ENCODE results near the gene DOCK10. TPM values are rescaled to one million over a fixed set of nuclear protein-coding genes. Genes with fewer than 3 reads are reported as not detected.

DOCK10 gene
- total RNA-seq, 4 donors from 2014 or later, result 3.8 to 33.2 (median 12.3) TPM

- intact Hi-C loops (cut with DNase I; ENCODE audit: low total_unique reads), result no loop called here
- no peak overlapping the region for H3K27ac ChIP-seq
- H3K36me3 ChIP-seq, result no peaks in the 10 kb centered on the region
- no peak for TF ChIP-seq CTCF (IDR thresholded peaks at IDR 0.05)
- no peaks in the 10 kb centered on the region for H3K9me3 ChIP-seq
- H3K27me3 ChIP-seq, result no peaks in the 10 kb centered on the region
- H3K4me1 ChIP-seq, result no peaks in the 10 kb centered on the region
- H3K4me3 ChIP-seq, result no peak overlapping the region
- no peak for DNase-seq
Observed at GRCh38 chr2:224843141-224843540, 199.1 kb downstream of the DOCK10 start.

- H3K36me3 ChIP-seq, result no peaks in the 10 kb centered on the region
- H3K27me3 ChIP-seq, result no peaks in the 10 kb centered on the region
- intact Hi-C loops (cut with DNase I; ENCODE audit: low total_unique reads), result no loop called here
- DNase-seq, result no peak
- H3K27ac ChIP-seq, result no peak overlapping the region
- no peak overlapping the region for H3K4me3 ChIP-seq
- no peaks in the 10 kb centered on the region for H3K4me1 ChIP-seq
- TF ChIP-seq POLR2A (IDR thresholded peaks at IDR 0.05), result no peak
- TF ChIP-seq CTCF (IDR thresholded peaks at IDR 0.05), result no peak
- no peaks in the 10 kb centered on the region for H3K9me3 ChIP-seq
Observed at GRCh38 chr2:224841910-224842309, 200.4 kb downstream of the DOCK10 start.

- H3K9me3 ChIP-seq, result no peaks in the 10 kb centered on the region
- intact Hi-C loops (cut with DNase I; ENCODE audit: low total_unique reads), result no loop called here
- DNase-seq, result no peak
- TF ChIP-seq CTCF (IDR thresholded peaks at IDR 0.05), result no peak
- TF ChIP-seq POLR2A (IDR thresholded peaks at IDR 0.05), result no peak
- H3K36me3 ChIP-seq, result no peaks in the 10 kb centered on the region
- H3K4me3 ChIP-seq, result no peak overlapping the region
- no peak overlapping the region for H3K27ac ChIP-seq
- H3K27me3 ChIP-seq, result no peaks in the 10 kb centered on the region
- no peaks in the 10 kb centered on the region for H3K4me1 ChIP-seq
Observed at GRCh38 chr2:224838335-224838734, 203.9 kb downstream of the DOCK10 start.

GRCh38 chr2:224837558-224837957 lies 204.7 kb downstream of the DOCK10 start:
- no peaks in the 10 kb centered on the region for H3K4me1 ChIP-seq
- no peak overlapping the region for H3K27ac ChIP-seq
- no peaks in the 10 kb centered on the region for H3K36me3 ChIP-seq
- intact Hi-C loops (cut with DNase I; ENCODE audit: low total_unique reads), result no loop called here
- DNase-seq, result no peak
- H3K4me3 ChIP-seq, result no peak overlapping the region
- no peaks in the 10 kb centered on the region for H3K27me3 ChIP-seq
- no peaks in the 10 kb centered on the region for H3K9me3 ChIP-seq
- TF ChIP-seq CTCF (IDR thresholded peaks at IDR 0.05), result no peak
- TF ChIP-seq POLR2A (IDR thresholded peaks at IDR 0.05), result no peak

- no peak overlapping the region for H3K4me3 ChIP-seq
- H3K27me3 ChIP-seq, result no peaks in the 10 kb centered on the region
- TF ChIP-seq CTCF (IDR thresholded peaks at IDR 0.05), result no peak
- TF ChIP-seq POLR2A (IDR thresholded peaks at IDR 0.05), result no peak
- no peaks in the 10 kb centered on the region for H3K36me3 ChIP-seq
- no peak overlapping the region for H3K27ac ChIP-seq
- intact Hi-C loops (cut with DNase I; ENCODE audit: low total_unique reads), result no loop called here
- H3K9me3 ChIP-seq, result no peaks in the 10 kb centered on the region
- no peak for DNase-seq
- no peaks in the 10 kb centered on the region for H3K4me1 ChIP-seq
Observed at GRCh38 chr2:224837066-224837465, 205.2 kb downstream of the DOCK10 start.

Measured in uterus (tissue), 4 donors.